ENCODE measurements around the gene BSDC1. TPM values are rescaled to one million over a fixed set of nuclear protein-coding genes. Genes with fewer than 3 reads are reported as not detected.

The BSDC1 gene
- total and polyA plus RNA-seq, 2 of the 13 experiments (the other 11 are each of a cell fraction or from before 2014, with no cell fraction given) = 40.3 to 64.2 TPM

DNA sequence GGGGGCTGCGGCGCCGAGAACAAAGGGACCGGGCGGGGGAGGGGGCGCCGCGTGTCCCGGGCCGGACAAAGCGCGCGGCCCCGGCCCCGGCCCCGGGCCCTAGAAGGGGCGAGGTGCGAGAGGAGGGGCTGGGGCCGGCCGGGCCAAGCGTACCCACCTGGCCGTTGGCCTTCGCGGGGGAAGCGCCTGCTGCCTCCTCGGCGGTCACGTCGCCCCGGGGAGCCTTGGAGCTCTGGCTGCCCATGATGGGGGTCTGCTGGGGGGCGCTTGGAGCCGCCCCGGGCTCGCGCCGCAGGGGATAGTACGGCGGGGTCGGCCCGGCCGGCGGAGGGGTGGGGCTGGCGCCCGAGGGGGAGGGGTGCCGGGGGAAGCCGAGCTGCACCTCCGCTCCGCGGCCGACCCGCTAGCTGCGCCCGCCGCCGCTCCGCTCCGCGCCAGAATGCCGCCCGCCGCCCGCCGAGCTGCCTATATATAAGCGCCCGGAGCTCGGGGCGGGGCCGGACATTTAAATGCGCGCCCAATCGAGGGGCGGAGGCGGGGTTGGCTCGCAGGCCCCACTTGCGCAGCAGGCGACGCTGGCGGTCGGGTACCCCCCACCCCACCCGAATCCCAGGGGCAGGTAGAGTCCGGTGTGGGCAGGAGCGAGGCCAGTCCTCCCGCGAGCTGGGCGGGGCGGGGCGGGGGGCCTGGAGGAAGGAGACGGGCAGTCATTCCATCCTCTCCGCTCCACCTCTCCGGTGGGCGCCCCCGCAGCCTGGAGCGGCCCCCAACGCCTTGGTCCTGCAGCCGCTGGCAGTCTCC, 58.3 kb downstream of the BSDC1 start, which contains the start of gene MARCKSL1 (continued):
- TF ChIP-seq, protein P1, sequence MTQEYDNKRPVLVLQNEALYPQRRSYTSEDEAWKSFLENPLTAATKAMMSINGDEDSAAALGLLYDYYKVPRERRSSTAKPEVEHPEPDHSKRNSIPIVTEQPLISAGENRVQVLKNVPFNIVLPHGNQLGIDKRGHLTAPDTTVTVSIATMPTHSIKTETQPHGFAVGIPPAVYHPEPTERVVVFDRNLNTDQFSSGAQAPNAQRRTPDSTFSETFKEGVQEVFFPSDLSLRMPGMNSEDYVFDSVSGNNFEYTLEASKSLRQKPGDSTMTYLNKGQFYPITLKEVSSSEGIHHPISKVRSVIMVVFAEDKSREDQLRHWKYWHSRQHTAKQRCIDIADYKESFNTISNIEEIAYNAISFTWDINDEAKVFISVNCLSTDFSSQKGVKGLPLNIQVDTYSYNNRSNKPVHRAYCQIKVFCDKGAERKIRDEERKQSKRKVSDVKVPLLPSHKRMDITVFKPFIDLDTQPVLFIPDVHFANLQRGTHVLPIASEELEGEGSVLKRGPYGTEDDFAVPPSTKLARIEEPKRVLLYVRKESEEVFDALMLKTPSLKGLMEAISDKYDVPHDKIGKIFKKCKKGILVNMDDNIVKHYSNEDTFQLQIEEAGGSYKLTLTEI (CRISPR knock-in tag; conservative IDR thresholded peaks at IDR 0.05) = no peak
- TF ChIP-seq THYN1 (CRISPR knock-in tag; IDR thresholded peaks at IDR 0.05; ENCODE audit: borderline replicate concordance, low read depth) = no peak
- no peak for TF ChIP-seq ZFAT (CRISPR knock-in tag; conservative IDR thresholded peaks at IDR 0.05)
- TF ChIP-seq, protein P2, sequence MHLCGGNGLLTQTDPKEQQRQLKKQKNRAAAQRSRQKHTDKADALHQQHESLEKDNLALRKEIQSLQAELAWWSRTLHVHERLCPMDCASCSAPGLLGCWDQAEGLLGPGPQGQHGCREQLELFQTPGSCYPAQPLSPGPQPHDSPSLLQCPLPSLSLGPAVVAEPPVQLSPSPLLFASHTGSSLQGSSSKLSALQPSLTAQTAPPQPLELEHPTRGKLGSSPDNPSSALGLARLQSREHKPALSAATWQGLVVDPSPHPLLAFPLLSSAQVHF (CRISPR knock-in tag; IDR thresholded peaks at IDR 0.05) = 0 out of 2 replicates have a peak, but pooled peaks have one; percentile 31
- TF ChIP-seq, protein P3, sequence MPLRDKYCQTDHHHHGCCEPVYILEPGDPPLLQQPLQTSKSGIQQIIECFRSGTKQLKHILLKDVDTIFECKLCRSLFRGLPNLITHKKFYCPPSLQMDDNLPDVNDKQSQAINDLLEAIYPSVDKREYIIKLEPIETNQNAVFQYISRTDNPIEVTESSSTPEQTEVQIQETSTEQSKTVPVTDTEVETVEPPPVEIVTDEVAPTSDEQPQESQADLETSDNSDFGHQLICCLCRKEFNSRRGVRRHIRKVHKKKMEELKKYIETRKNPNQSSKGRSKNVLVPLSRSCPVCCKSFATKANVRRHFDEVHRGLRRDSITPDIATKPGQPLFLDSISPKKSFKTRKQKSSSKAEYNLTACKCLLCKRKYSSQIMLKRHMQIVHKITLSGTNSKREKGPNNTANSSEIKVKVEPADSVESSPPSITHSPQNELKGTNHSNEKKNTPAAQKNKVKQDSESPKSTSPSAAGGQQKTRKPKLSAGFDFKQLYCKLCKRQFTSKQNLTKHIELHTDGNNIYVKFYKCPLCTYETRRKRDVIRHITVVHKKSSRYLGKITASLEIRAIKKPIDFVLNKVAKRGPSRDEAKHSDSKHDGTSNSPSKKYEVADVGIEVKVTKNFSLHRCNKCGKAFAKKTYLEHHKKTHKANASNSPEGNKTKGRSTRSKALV (CRISPR knock-in tag; IDR thresholded peaks at IDR 0.05) = 0 out of 2 replicates have a peak, but pooled peaks have one; percentile 47
- TF ChIP-seq ZFX (CRISPR knock-in tag; IDR thresholded peaks at IDR 0.05; ENCODE audit: low read depth) = peak; percentile 54; the same call in 1 of the 2 replicates
- peak; percentile 54; the same call in 1 of the 2 replicates for TF ChIP-seq MAZ (IDR thresholded peaks at IDR 0.05; ENCODE audit: borderline replicate concordance, low read depth, low read length)
- peak; percentile 52 for TF ChIP-seq MAZ (CRISPR knock-in tag; IDR thresholded peaks at IDR 0.05; ENCODE audit: low read depth)
- TF ChIP-seq ELF1 (CRISPR knock-in tag; IDR thresholded peaks at IDR 0.05) = no peak
- 0 out of 2 replicates have a peak, but pooled peaks have one; percentile 19 for TF ChIP-seq ZSCAN30 (CRISPR knock-in tag; IDR thresholded peaks at IDR 0.05)
- TF ChIP-seq RFXANK (CRISPR knock-in tag; IDR thresholded peaks at IDR 0.05) = 0 out of 2 replicates have a peak, but pooled peaks have one; percentile 47
- TF ChIP-seq, protein P4, sequence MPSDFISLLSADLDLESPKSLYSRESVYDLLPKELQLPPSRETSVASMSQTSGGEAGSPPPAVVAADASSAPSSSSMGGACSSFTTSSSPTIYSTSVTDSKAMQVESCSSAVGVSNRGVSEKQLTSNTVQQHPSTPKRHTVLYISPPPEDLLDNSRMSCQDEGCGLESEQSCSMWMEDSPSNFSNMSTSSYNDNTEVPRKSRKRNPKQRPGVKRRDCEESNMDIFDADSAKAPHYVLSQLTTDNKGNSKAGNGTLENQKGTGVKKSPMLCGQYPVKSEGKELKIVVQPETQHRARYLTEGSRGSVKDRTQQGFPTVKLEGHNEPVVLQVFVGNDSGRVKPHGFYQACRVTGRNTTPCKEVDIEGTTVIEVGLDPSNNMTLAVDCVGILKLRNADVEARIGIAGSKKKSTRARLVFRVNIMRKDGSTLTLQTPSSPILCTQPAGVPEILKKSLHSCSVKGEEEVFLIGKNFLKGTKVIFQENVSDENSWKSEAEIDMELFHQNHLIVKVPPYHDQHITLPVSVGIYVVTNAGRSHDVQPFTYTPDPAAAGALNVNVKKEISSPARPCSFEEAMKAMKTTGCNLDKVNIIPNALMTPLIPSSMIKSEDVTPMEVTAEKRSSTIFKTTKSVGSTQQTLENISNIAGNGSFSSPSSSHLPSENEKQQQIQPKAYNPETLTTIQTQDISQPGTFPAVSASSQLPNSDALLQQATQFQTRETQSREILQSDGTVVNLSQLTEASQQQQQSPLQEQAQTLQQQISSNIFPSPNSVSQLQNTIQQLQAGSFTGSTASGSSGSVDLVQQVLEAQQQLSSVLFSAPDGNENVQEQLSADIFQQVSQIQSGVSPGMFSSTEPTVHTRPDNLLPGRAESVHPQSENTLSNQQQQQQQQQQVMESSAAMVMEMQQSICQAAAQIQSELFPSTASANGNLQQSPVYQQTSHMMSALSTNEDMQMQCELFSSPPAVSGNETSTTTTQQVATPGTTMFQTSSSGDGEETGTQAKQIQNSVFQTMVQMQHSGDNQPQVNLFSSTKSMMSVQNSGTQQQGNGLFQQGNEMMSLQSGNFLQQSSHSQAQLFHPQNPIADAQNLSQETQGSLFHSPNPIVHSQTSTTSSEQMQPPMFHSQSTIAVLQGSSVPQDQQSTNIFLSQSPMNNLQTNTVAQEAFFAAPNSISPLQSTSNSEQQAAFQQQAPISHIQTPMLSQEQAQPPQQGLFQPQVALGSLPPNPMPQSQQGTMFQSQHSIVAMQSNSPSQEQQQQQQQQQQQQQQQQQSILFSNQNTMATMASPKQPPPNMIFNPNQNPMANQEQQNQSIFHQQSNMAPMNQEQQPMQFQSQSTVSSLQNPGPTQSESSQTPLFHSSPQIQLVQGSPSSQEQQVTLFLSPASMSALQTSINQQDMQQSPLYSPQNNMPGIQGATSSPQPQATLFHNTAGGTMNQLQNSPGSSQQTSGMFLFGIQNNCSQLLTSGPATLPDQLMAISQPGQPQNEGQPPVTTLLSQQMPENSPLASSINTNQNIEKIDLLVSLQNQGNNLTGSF (CRISPR knock-in tag; IDR thresholded peaks at IDR 0.05) = peak; percentile 50; the same call in 1 of the 2 replicates
- no peak for TF ChIP-seq ZNF264 (CRISPR knock-in tag; IDR thresholded peaks at IDR 0.05)
- TF ChIP-seq, protein P5, sequence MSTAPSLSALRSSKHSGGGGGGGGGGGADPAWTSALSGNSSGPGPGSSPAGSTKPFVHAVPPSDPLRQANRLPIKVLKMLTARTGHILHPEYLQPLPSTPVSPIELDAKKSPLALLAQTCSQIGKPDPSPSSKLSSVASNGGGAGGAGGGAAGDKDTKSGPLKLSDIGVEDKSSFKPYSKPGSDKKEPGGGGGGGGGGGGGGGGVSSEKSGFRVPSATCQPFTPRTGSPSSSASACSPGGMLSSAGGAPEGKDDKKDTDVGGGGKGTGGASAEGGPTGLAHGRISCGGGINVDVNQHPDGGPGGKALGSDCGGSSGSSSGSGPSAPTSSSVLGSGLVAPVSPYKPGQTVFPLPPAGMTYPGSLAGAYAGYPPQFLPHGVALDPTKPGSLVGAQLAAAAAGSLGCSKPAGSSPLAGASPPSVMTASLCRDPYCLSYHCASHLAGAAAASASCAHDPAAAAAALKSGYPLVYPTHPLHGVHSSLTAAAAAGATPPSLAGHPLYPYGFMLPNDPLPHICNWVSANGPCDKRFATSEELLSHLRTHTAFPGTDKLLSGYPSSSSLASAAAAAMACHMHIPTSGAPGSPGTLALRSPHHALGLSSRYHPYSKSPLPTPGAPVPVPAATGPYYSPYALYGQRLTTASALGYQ (CRISPR knock-in tag; IDR thresholded peaks at IDR 0.05) = peak; percentile 33; the same call in 1 of the 2 replicates
- TF ChIP-seq ZNF567 (CRISPR knock-in tag; IDR thresholded peaks at IDR 0.05; ENCODE audit: borderline replicate concordance) = no peak

All from HepG2 (cell line).